CD4-positive, alpha-beta memory T cell (primary cell): Measurements from ENCODE around the gene KIAA0319L. TPM values are rescaled to one million over a fixed set of nuclear protein-coding genes. Genes with fewer than 3 reads are reported as not detected.

Source experiments
- CTCF ChIA-PET: fragments of 350-600 bp; sonication (Branson Sonifier 250); formaldehyde crosslinking; loops from one replicate; lab custom pipeline; 2021; ENCODE audit warnings: inconsistent platforms; ENCODE audit not compliant: partially characterized antibody; lab: Charles Lee
- POLR2A ChIA-PET: fragments of 350-600 bp; sonication (Branson Sonifier 250); formaldehyde crosslinking; loops from one replicate; lab custom pipeline; 2021; ENCODE audit not compliant: partially characterized antibody; lab: Charles Lee
- DNase-seq, 5 donors: peaks; one replicate each; pipeline versions ENCODE4 v3.0.0 to v3.0.0-alpha.2; 2020 to 2022; ENCODE audit warnings: mixed read lengths in 1 of 5
- H3K27ac ChIP-seq: one replicate; pipeline ENCODE4 v1.7.0; 2013; ENCODE audit warnings: low read depth, low read length
- H3K27me3 ChIP-seq: 2 replicates; pipeline ENCODE4 v1.7.0; 2013; ENCODE audit warnings: mild to moderate bottlenecking, low read length, moderate library complexity; ENCODE audit not compliant: insufficient read depth
- H3K36me3 ChIP-seq: 2 replicates; pipeline ENCODE4 v1.7.0; 2013; ENCODE audit warnings: mild to moderate bottlenecking, low read length, moderate library complexity; ENCODE audit not compliant: insufficient read depth
- H3K4me1 ChIP-seq: 2 replicates; pipeline ENCODE4 v1.7.0; 2013; ENCODE audit warnings: mild to moderate bottlenecking, low read length, moderate library complexity; ENCODE audit not compliant: insufficient read depth
- H3K4me3 ChIP-seq, 2 donors: one replicate each; pipeline ENCODE4 v1.7.0; 2013; ENCODE audit warnings: low read length in 2 of 2, mild to moderate bottlenecking in 1 of 2
- H3K9me3 ChIP-seq, 2 donors: one replicate each; pipeline ENCODE4 v1.7.0; 2013; ENCODE audit warnings: low read length in 2 of 2, control low read depth in 1 of 2; ENCODE audit not compliant: control insufficient read depth in 1 of 2
- H3K27ac Mint-ChIP-seq, 7 donors: one replicate each; pipeline ENCODE4 v1.8.0; 2020 to 2021; ENCODE audit warnings: mixed read lengths in 7 of 7, mild to moderate bottlenecking in 6 of 7, inconsistent platforms in 3 of 7, moderate library complexity in 3 of 7
- H3K27me3 Mint-ChIP-seq, 2 donors: one replicate each; pipeline ENCODE4 v1.8.0; 2020 to 2021; ENCODE audit warnings: mixed read lengths in 2 of 2
- H3K36me3 Mint-ChIP-seq, 2 donors: one replicate each; pipeline ENCODE4 v1.8.0; 2020 to 2021; ENCODE audit warnings: mixed read lengths in 2 of 2, inconsistent platforms in 1 of 2, mild to moderate bottlenecking in 1 of 2
- H3K4me1 Mint-ChIP-seq, 4 donors: one replicate each; pipeline ENCODE4 v1.8.0; 2020 to 2021; ENCODE audit warnings: mixed read lengths in 4 of 4, mild to moderate bottlenecking in 1 of 4
- H3K4me3 Mint-ChIP-seq, 8 donors: one replicate each; pipeline ENCODE4 v1.8.0; 2020 to 2021; ENCODE audit warnings: mixed read lengths in 8 of 8, mild to moderate bottlenecking in 7 of 8, moderate library complexity in 6 of 8, inconsistent platforms in 3 of 8
- H3K9me3 Mint-ChIP-seq, 8 donors: one replicate each; pipeline ENCODE4 v1.8.0; 2020 to 2021; ENCODE audit warnings: mixed read lengths in 8 of 8, mild to moderate bottlenecking in 5 of 8, inconsistent platforms in 3 of 8, moderate library complexity in 1 of 8
- intact Hi-C: fragments of 100-400 bp; cut with micrococcal nuclease; formaldehyde crosslinking; loops from one replicate; pipeline ENCODE4 v1.15.1; 2023
- polyA plus RNA-seq, 2 donors: library from polyadenylated mRNA; unstranded; fragments of 300-500 nt; fragmentation: Illumina TruSeq; gene quantifications; one replicate each; pipeline ENCODE4 v1.2.3, GENCODE V29; 2021
- total RNA-seq, 2 experiments: library from RNA; stranded (reverse); gene quantifications; one replicate each; pipeline ENCODE4 v1.2.3, GENCODE V29; 2021

Gene KIAA0319L
- total and polyA plus RNA-seq, 4 experiments from 2014 or later = 12.7 to 82.9 (median 54.3) TPM

- no peaks in the 10 kb centered on the region for H3K9me3 ChIP-seq
- POLR2A ChIA-PET = interaction anchor here (0.7 to 2.3 kb wide), 9 partner anchors 9 to 205 kb away, joined by 3 to 23 read pairs (median 3); partner anchors contain the start of genes CLSPN and TFAP2E
- H3K9me3 Mint-ChIP-seq = no peaks in the 10 kb centered on the region
- peaks cover 5 to 33% of the 10 kb centered on the region in 2 donors for H3K36me3 Mint-ChIP-seq
- peaks cover 3% of the 10 kb centered on the region for H3K4me1 ChIP-seq
- DNase-seq = peak; percentile 70 to 78 (median 74)
- H3K27ac Mint-ChIP-seq = peak overlapping the region; percentile 68 to 93 (median 70)
- no peak overlapping the region for H3K4me3 ChIP-seq
- peaks cover 7% of the 10 kb centered on the region for H3K36me3 ChIP-seq
- intact Hi-C loops = loop anchor here (1.0 to 10.0 kb wide), 2 partner anchors 81 to 113 kb away; partner anchors contain the start of gene PSMB2
- peaks cover 17 to 41% (median 24%) of the 10 kb centered on the region in 4 donors for H3K4me1 Mint-ChIP-seq
- no peaks in the 10 kb centered on the region for H3K27me3 Mint-ChIP-seq
- H3K4me3 Mint-ChIP-seq = peak overlapping the region in 1 of 8 donors; percentile 0
- no peak overlapping the region for H3K27ac ChIP-seq
- H3K27me3 ChIP-seq = no peaks in the 10 kb centered on the region
- CTCF ChIA-PET = interaction anchor here (0.6 to 5.9 kb wide), 36 partner anchors 8 to 534 kb away, joined by 3 to 274 read pairs (median 5); partner anchors contain the start of genes C1orf216, CLSPN and TFAP2E
These were observed 7.1 kb upstream of the KIAA0319L start for GRCh38 chr1:35564037-35564883.

DNA sequence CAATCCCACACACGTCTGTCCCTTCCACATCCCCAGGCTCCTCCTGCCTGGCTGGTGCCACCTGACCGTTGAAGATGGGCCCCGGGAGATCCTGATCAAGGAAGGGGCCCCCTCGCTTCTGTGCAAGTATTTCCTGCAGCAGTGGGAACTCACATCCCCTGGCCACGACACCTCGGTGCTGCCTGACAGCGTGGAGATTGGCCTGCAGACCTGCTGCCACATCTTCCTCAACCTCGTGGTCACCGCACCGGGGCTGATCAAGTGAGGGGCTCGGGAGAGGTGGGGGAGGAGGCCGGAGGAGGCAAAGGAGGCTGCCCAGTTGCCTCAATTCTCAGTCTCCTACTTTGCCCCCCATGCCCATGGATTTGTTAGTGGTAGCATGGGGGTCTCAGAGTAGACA is 6.0 kb upstream of the KIAA0319L start:
- Mint-ChIP-seq H3K27ac (peak overlapping the region in 5 of 7 donors; percentile 22 to 83 (median 74)), H3K4me3 (no peak overlapping the region), H3K9me3 (no peaks in the 10 kb centered on the region), H3K4me1 (peaks cover 15 to 42% (median 21%) of the 10 kb centered on the region in 4 donors), H3K27me3 (no peaks in the 10 kb centered on the region), H3K36me3 (peaks cover 5 to 38% of the 10 kb centered on the region in 2 donors)
- no peaks in the 10 kb centered on the region for H3K9me3 ChIP-seq
- no peak overlapping the region for H3K27ac ChIP-seq
- intact Hi-C loops = loop anchor here (10.0 kb wide), 1 partner anchor 82 kb away; the partner anchor contains the start of gene PSMB2
- ChIA-PET POLR2A (interaction anchor here (1.0 to 1.8 kb wide), 2 partner anchors 57 to 112 kb away, joined by 3 to 8 read pairs; no protein-coding TSS in a partner anchor), CTCF (interaction anchor here (1.3 to 5.2 kb wide), 4 partner anchors 24 to 361 kb away, joined by 3 to 69 read pairs (median 4); no protein-coding TSS in a partner anchor)
- no peak for DNase-seq
- no peaks in the 10 kb centered on the region for H3K27me3 ChIP-seq
- H3K36me3 ChIP-seq = peaks cover 7% of the 10 kb centered on the region
- H3K4me1 ChIP-seq = peaks cover 14% of the 10 kb centered on the region
- H3K4me3 ChIP-seq = no peak overlapping the region

GRCh38 chr1:35561972-35562680 is 4.9 kb upstream of the KIAA0319L start:
- Mint-ChIP-seq H3K4me3 (no peak overlapping the region), H3K27me3 (no peaks in the 10 kb centered on the region), H3K27ac (peak overlapping the region in 5 of 7 donors; percentile 13 to 74 (median 50)), H3K9me3 (no peaks in the 10 kb centered on the region), H3K36me3 (peaks cover 5 to 46% of the 10 kb centered on the region in 2 donors), H3K4me1 (peaks cover 15 to 52% (median 23%) of the 10 kb centered on the region in 4 donors)
- H3K36me3 ChIP-seq = peaks cover 7% of the 10 kb centered on the region
- intact Hi-C loops = loop anchor here (10.0 kb wide), 1 partner anchor 83 kb away; the partner anchor contains the start of gene PSMB2
- no peaks in the 10 kb centered on the region for H3K27me3 ChIP-seq
- no peak overlapping the region for H3K27ac ChIP-seq
- DNase-seq = no peak
- ChIA-PET POLR2A (interaction anchor here (0.7 to 1.8 kb wide), 5 partner anchors 16 to 207 kb away, joined by 3 to 8 read pairs (median 3); partner anchors contain the start of gene CLSPN), CTCF (interaction anchor here (0.8 to 5.2 kb wide), 7 partner anchors 23 to 360 kb away, joined by 3 to 69 read pairs (median 3); no protein-coding TSS in a partner anchor)
- peaks cover 17% of the 10 kb centered on the region for H3K4me1 ChIP-seq
- no peaks in the 10 kb centered on the region for H3K9me3 ChIP-seq
- H3K4me3 ChIP-seq = no peak overlapping the region

DNA sequence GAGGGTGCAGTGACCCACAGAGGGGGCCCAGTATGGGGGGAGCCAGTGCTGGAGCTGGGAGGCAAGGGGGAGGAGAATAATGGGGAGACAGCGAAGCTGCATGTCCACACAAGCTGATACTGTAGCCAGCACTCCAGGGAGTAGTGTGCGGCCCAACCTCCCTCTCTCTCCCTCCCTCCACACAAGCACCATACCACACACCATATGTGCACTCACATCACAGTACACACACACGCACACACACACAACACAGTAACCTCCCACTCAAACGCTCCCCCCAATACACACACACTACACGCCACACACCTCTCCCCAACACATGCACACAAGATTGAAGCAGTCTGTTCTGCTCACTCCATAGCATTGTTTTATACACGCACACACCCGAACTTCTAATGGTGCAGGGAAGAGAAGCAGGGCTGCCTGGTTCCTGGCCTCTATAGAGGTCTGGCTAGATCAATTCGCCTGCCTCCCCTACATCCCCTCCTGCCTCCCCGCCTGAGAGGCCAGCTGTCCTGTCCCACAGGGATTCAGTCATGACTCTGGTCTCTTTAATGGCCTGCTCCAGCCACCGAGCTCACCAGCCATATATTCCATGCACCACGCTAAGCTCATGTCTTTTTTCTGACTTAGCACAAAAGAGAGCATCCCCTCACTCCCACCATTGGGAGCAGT is 4.2 kb upstream of the KIAA0319L start:
- Mint-ChIP-seq H3K27me3 (no peaks in the 10 kb centered on the region), H3K36me3 (peaks cover 5 to 46% of the 10 kb centered on the region in 2 donors), H3K27ac (peak overlapping the region; percentile 6 to 72 (median 50)), H3K9me3 (no peaks in the 10 kb centered on the region), H3K4me3 (peak overlapping the region in 2 of 8 donors; percentile 8 to 40), H3K4me1 (peaks cover 18 to 56% (median 26%) of the 10 kb centered on the region in 4 donors)
- Histone ChIP-seq H3K9me3 (no peaks in the 10 kb centered on the region), H3K4me1 (peaks cover 20% of the 10 kb centered on the region), H3K4me3 (no peak overlapping the region), H3K27ac (no peak overlapping the region), H3K27me3 (no peaks in the 10 kb centered on the region), H3K36me3 (peaks cover 7% of the 10 kb centered on the region)
- ChIA-PET CTCF (interaction anchor here (0.8 to 5.2 kb wide), 8 partner anchors 22 to 359 kb away, joined by 3 to 69 read pairs (median 4); no protein-coding TSS in a partner anchor), POLR2A (interaction anchor here (0.7 to 1.8 kb wide), 4 partner anchors 16 to 208 kb away, joined by 3 to 8 read pairs (median 4); partner anchors contain the start of gene CLSPN)
- intact Hi-C loops = loop anchor here (10.0 kb wide), 1 partner anchor 83 kb away; the partner anchor contains the start of gene PSMB2
- DNase-seq = no peak

DNA sequence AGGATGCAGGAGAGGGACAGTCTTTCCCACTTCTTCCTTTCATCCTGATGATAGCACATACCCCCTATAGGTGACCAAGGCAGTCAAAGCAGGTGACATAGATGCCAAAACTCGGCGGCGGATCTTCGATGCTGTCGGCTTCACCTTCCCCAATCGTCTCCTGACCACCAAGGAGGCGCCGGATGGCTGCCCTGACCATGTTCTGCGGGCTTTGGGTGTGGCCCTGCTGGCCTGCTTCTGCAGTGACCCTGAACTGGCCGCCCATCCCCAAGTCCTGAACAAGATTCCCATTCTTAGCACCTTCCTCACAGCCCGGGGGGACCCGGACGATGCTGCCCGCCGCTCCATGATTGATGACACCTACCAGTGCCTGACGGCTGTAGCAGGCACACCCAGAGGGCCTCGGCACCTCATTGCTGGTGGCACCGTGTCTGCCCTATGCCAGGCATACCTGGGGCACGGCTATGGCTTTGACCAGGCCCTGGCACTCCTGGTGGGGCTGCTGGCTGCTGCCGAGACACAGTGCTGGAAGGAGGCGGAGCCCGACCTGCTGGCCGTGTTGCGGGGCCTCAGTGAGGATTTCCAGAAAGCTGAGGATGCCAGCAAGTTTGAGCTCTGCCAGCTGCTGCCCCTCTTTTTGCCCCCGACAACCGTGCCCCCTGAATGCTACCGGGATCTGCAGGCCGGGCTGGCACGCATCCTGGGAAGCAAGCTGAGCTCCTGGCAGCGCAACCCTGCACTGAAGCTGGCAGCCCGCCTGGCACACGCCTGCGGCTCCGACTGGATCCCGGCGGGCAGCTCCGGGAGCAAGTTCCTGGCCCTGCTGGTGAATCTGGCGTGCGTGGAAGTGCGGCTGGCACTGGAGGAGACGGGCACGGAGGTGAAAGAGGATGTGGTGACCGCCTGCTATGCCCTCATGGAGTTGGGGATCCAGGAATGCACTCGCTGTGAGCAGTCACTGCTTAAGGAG is 3.3 kb upstream of the KIAA0319L start:
- peaks cover 29% of the 10 kb centered on the region for H3K4me1 ChIP-seq
- no peaks in the 10 kb centered on the region for H3K9me3 ChIP-seq
- peaks cover 7% of the 10 kb centered on the region for H3K36me3 ChIP-seq
- ChIA-PET POLR2A (interaction anchor here (1.2 to 2.1 kb wide), 3 partner anchors 11 to 55 kb away, joined by 3 to 8 read pairs (median 4); no protein-coding TSS in a partner anchor), CTCF (interaction anchor here (0.6 to 5.3 kb wide), 7 partner anchors 7 to 220 kb away, joined by 3 to 69 read pairs (median 4); no protein-coding TSS in a partner anchor)
- peaks cover 27 to 65% (median 35%) of the 10 kb centered on the region in 4 donors for H3K4me1 Mint-ChIP-seq
- H3K4me3 Mint-ChIP-seq = peak overlapping the region in 2 of 8 donors; percentile 58 to 61
- no peak for DNase-seq
- H3K9me3 Mint-ChIP-seq = no peaks in the 10 kb centered on the region
- H3K27ac Mint-ChIP-seq = peak overlapping the region; percentile 82 to 100 (median 94)
- no peaks in the 10 kb centered on the region for H3K27me3 ChIP-seq
- no peak overlapping the region for H3K4me3 ChIP-seq
- H3K36me3 Mint-ChIP-seq = peaks cover 5 to 47% of the 10 kb centered on the region in 2 donors
- H3K27ac ChIP-seq = no peak overlapping the region
- intact Hi-C loops = loop anchor here (10.0 kb wide), 1 partner anchor 84 kb away; the partner anchor contains the start of gene PSMB2
- H3K27me3 Mint-ChIP-seq = no peaks in the 10 kb centered on the region
